ENCODE measurements around the gene COL7A1. TPM values are rescaled to one million over a fixed set of nuclear protein-coding genes. Genes with fewer than 3 reads are reported as not detected.
"Not testable (repeated sequence)": the region's sequence is repeated elsewhere in the genome, so short reads cannot be mapped to it uniquely, and the experiment has no call there.

Gene COL7A1
- total RNA-seq, 1 donor from 2014 or later = 62.0 TPM

- Mint-ChIP-seq H3K27me3 (ENCODE audit: unreplicated experiment) (peaks cover 2% of the 10 kb centered on the region), H3K4me3 (ENCODE audit: unreplicated experiment) (no peak overlapping the region), H3K27ac (ENCODE audit: unreplicated experiment) (no peak overlapping the region), H3K4me1 (ENCODE audit: low read depth, unreplicated experiment) (peaks cover 5% of the 10 kb centered on the region), H3K36me3 (ENCODE audit: unreplicated experiment) (peaks cover 8% of the 10 kb centered on the region), H3K9me3 (ENCODE audit: unreplicated experiment) (no peaks in the 10 kb centered on the region)
- no peak for DNase-seq
- no peak for TF ChIP-seq CTCF (IDR thresholded peaks at IDR 0.05; ENCODE audit: partially characterized antibody, unreplicated experiment)
Observed at GRCh38 chr3:48536116-48536515, 59.0 kb downstream of the COL7A1 start.

GRCh38 chr3:48535578-48535977, 59.6 kb downstream of the COL7A1 start:
- DNase-seq = no peak
- peaks cover 2% of the 10 kb centered on the region for H3K27me3 Mint-ChIP-seq (ENCODE audit: unreplicated experiment)
- H3K36me3 Mint-ChIP-seq (ENCODE audit: unreplicated experiment) = peaks cover 8% of the 10 kb centered on the region
- no peak for TF ChIP-seq CTCF (IDR thresholded peaks at IDR 0.05; ENCODE audit: partially characterized antibody, unreplicated experiment)
- peaks cover 5% of the 10 kb centered on the region for H3K4me1 Mint-ChIP-seq (ENCODE audit: low read depth, unreplicated experiment)
- H3K9me3 Mint-ChIP-seq (ENCODE audit: unreplicated experiment) = no peaks in the 10 kb centered on the region
- no peak overlapping the region for H3K4me3 Mint-ChIP-seq (ENCODE audit: unreplicated experiment)
- H3K27ac Mint-ChIP-seq (ENCODE audit: unreplicated experiment) = no peak overlapping the region

- peaks cover 2% of the 10 kb centered on the region for H3K27me3 Mint-ChIP-seq (ENCODE audit: unreplicated experiment)
- no peak for TF ChIP-seq CTCF (IDR thresholded peaks at IDR 0.05; ENCODE audit: partially characterized antibody, unreplicated experiment)
- H3K4me3 Mint-ChIP-seq (ENCODE audit: unreplicated experiment) = no peak overlapping the region
Observed at GRCh38 chr3:48532977-48533337, 62.2 kb downstream of the COL7A1 start.

GRCh38 chr3:48532271-48532976, 62.7 kb downstream of the COL7A1 start:
- Mint-ChIP-seq H3K27ac (ENCODE audit: unreplicated experiment) (no peak overlapping the region), H3K36me3 (ENCODE audit: unreplicated experiment) (peaks cover 10% of the 10 kb centered on the region), H3K4me3 (ENCODE audit: unreplicated experiment) (no peak overlapping the region), H3K4me1 (ENCODE audit: low read depth, unreplicated experiment) (no peaks in the 10 kb centered on the region), H3K27me3 (ENCODE audit: unreplicated experiment) (peaks cover 2% of the 10 kb centered on the region), H3K9me3 (ENCODE audit: unreplicated experiment) (no peaks in the 10 kb centered on the region)
- DNase-seq = no peak
- TF ChIP-seq CTCF (IDR thresholded peaks at IDR 0.05; ENCODE audit: partially characterized antibody, unreplicated experiment) = no peak

More at GRCh38 chr3:48532977-48533337, 62.2 kb downstream of the COL7A1 start:
- Mint-ChIP-seq H3K4me1 (ENCODE audit: low read depth, unreplicated experiment) (no peaks in the 10 kb centered on the region), H3K36me3 (ENCODE audit: unreplicated experiment) (peaks cover 8% of the 10 kb centered on the region), H3K9me3 (ENCODE audit: unreplicated experiment) (no peaks in the 10 kb centered on the region), H3K27ac (ENCODE audit: unreplicated experiment) (no peak overlapping the region)
- no peak for DNase-seq

- not testable (repeated sequence) for H3K9me3 Mint-ChIP-seq (ENCODE audit: unreplicated experiment); H3K27me3 Mint-ChIP-seq (ENCODE audit: unreplicated experiment); H3K4me3 Mint-ChIP-seq (ENCODE audit: unreplicated experiment); H3K36me3 Mint-ChIP-seq (ENCODE audit: unreplicated experiment); DNase-seq; H3K27ac Mint-ChIP-seq (ENCODE audit: unreplicated experiment); H3K4me1 Mint-ChIP-seq (ENCODE audit: low read depth, unreplicated experiment)
Observed at GRCh38 chr3:48530701-48531100, 64.4 kb downstream of the COL7A1 start.
